BJ (cell line): Measurements from ENCODE around the gene VTI1A. TPM values are rescaled to one million over a fixed set of nuclear protein-coding genes. Genes with fewer than 3 reads are reported as not detected.

Source experiments
- CTCF ChIA-PET: fragments of 350-600 bp; formaldehyde crosslinking; extraction: SDS; loops from one replicate; lab custom pipeline; 2021; ENCODE audit warnings: antibody characterized with exemption, inconsistent platforms; lab: Yijun Ruan, JAX
- POLR2A ChIA-PET: fragments of 300-600 bp; sonication (Branson Sonifier 250); formaldehyde crosslinking; extraction: SDS; loops from one replicate; lab custom pipeline; 2021; ENCODE audit warnings: antibody characterized with exemption; lab: Charles Lee
- DNase-seq: peaks from one replicate; pipeline ENCODE4 v3.0.0-alpha.2; 2011; ENCODE audit warnings: low read depth
- H3K27me3 ChIP-seq: 2 replicates; pipeline ENCODE4 v1.6.0; 2011; ENCODE audit warnings: low read length; ENCODE audit not compliant: control insufficient read depth, insufficient read depth
- H3K36me3 ChIP-seq: 2 replicates; pipeline ENCODE4 v1.5.1; 2011; ENCODE audit warnings: low read length; ENCODE audit not compliant: control insufficient read depth, insufficient read depth
- H3K4me3 ChIP-seq: 2 replicates; pipeline ENCODE4 v1.5.1; 2011; ENCODE audit warnings: low read depth, mild to moderate bottlenecking, control low read depth, low read length
- polyA plus RNA-seq: library from polyadenylated mRNA; depleted of rRNA; stranded (reverse); fragments of >200 nt; gene quantifications from 2 replicates; pipeline ENCODE4 v1.2.3, GENCODE V29; 2011
- TF ChIP-seq, protein P1 (sequence below): IDR thresholded peaks from 2 replicates; pipeline ENCODE4 v1.5.1; 2011; ENCODE audit warnings: low read depth, mild to moderate bottlenecking, control low read depth, inconsistent platforms, low read length, moderate library complexity; ENCODE audit not compliant: insufficient read depth

VTI1A gene
- polyA plus RNA-seq, 1 experiment: 13.4 TPM

DNA sequence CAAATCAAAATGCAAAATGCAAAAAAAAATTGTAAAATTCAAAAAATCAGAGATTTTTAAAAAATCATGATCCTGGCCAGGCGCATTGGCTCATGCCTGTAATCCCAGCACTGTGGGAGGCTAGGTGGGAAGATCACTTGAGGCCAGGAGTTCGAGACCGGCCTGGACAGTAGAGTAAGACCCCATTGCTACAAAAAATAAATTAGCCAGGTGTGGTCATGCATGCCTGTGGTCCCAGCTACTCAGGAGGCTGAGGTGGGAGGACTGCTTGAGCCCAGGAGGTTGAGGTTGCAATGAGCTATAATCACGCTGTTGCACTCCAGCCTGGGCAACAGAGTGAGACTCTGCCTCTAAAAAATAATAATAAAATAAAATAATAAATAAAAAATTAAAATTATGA, 347.2 kb downstream of the VTI1A start:
- TF ChIP-seq, protein P1, sequence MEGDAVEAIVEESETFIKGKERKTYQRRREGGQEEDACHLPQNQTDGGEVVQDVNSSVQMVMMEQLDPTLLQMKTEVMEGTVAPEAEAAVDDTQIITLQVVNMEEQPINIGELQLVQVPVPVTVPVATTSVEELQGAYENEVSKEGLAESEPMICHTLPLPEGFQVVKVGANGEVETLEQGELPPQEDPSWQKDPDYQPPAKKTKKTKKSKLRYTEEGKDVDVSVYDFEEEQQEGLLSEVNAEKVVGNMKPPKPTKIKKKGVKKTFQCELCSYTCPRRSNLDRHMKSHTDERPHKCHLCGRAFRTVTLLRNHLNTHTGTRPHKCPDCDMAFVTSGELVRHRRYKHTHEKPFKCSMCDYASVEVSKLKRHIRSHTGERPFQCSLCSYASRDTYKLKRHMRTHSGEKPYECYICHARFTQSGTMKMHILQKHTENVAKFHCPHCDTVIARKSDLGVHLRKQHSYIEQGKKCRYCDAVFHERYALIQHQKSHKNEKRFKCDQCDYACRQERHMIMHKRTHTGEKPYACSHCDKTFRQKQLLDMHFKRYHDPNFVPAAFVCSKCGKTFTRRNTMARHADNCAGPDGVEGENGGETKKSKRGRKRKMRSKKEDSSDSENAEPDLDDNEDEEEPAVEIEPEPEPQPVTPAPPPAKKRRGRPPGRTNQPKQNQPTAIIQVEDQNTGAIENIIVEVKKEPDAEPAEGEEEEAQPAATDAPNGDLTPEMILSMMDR: no peak
- ChIA-PET CTCF (no interaction called here), POLR2A (interaction anchor here (0.7 kb wide), 1 partner anchor 17 kb away, joined by 3 read pairs; no protein-coding TSS in a partner anchor)
- no peaks in the 10 kb centered on the region for H3K36me3 ChIP-seq
- H3K4me3 ChIP-seq: no peak overlapping the region
- H3K27me3 ChIP-seq: no peaks in the 10 kb centered on the region
- no peak for DNase-seq

DNA sequence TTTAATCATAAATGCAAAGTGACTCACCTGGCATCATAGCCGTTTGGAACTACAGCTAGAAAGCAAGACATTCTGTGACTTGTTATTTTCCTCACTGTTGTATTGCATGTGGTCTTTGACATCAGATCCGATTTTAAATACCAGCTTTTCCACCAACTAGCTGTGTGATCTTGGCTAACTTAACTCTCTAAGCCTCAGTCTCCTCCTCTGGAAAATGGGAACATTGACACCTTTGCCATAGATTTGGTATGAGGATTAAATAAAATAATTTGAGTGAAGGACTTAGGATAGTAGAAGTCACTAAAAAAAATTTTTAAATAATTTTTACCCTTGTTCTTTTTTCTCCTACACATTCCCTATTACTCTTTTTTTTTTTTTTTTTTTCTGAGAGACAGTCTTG, 348.1 kb downstream of the VTI1A start:
- POLR2A ChIA-PET: no interaction called here
- no peaks in the 10 kb centered on the region for H3K36me3 ChIP-seq
- DNase-seq: no peak
- H3K4me3 ChIP-seq: no peak overlapping the region
- TF ChIP-seq, protein P1: no peak
- H3K27me3 ChIP-seq: no peaks in the 10 kb centered on the region
- CTCF ChIA-PET: no interaction called here

DNA sequence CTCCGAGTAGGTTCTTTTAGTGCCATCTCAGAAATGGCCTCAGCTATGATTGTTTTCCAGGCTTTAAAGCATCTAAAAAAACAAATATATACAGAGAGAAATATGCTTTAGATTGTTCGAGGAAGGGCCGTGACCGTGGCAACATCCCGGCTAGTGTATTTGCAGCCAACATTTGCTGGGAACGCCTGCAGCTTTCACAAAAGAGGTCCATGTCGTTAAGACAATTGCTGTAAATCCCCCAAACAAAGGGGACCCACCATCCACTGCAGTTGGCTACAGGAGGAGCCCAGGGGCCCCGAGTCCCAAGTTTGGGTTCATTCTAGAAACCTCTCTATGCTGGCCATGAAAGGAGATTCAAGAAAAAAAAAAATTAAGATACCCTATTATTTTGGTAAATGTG, 350.2 kb downstream of the VTI1A start:
- TF ChIP-seq, protein P1: no peak
- Histone ChIP-seq H3K36me3 (no peaks in the 10 kb centered on the region), H3K27me3 (no peaks in the 10 kb centered on the region), H3K4me3 (no peak overlapping the region)
- no peak for DNase-seq
- POLR2A ChIA-PET: no interaction called here
- CTCF ChIA-PET: no interaction called here

DNA sequence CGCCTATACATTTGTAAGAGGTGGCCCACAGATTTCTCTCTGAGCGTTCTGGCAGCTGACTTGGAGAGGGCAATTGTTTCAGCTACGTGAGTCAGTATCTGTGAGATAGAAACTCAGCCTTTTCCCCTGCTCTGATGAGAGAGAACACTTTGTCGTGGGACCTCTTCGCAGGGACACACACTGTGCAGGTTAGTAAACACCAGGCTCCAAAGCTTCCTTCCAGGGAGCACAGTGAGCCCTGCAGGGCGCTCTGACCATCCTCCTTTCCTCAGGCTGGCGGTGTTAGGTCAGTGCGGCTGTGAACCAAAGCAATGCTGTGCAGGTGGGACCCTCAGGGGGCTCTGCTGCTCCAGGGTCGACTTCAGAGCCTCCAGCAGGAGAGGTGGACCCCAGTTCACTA, 350.8 kb downstream of the VTI1A start:
- DNase-seq: no peak
- CTCF ChIA-PET: no interaction called here
- POLR2A ChIA-PET: no interaction called here
- H3K27me3 ChIP-seq: no peaks in the 10 kb centered on the region
- TF ChIP-seq, protein P1: no peak
- no peak overlapping the region for H3K4me3 ChIP-seq
- H3K36me3 ChIP-seq: no peaks in the 10 kb centered on the region

DNA sequence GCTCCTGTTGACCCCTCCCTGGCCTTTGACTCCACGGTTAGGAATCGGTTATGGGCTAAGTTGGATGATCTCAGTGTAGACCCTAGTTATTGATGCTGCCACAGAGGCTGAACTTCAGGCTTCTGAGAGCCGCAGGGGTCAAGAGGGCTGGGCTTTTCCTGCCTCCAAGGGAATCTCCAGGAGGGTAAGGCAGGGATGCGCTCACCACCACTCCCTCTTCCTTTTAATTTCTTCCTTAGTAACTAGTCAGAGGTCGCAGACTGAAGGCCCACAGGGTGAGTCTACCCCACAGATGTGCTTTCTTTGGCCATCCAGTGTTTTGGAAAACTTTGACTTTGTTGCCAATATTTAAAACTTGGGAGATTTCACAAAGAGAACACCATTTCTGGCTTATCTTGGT, 352.0 kb downstream of the VTI1A start:
- ChIA-PET CTCF (no interaction called here), POLR2A (no interaction called here)
- Histone ChIP-seq H3K27me3 (no peaks in the 10 kb centered on the region), H3K4me3 (no peak overlapping the region), H3K36me3 (no peaks in the 10 kb centered on the region)
- no peak for DNase-seq
- TF ChIP-seq, protein P1: no peak
